Skeletal muscle satellite cell (primary cell): Measurements from ENCODE around the gene SDSL.

Source experiments
- H3K27me3 ChIP-seq: 2 replicates; pipeline ENCODE4 v1.7.0; 2013; ENCODE audit warnings: low read length; ENCODE audit not compliant: control insufficient read depth, insufficient read depth
- H3K36me3 ChIP-seq: 2 replicates; pipeline ENCODE4 v1.7.0; 2013; ENCODE audit warnings: mild to moderate bottlenecking, control low read depth, low read length; ENCODE audit not compliant: insufficient read depth
- H3K4me1 ChIP-seq: 2 replicates; pipeline ENCODE4 v1.7.0; 2013; ENCODE audit warnings: low read length; ENCODE audit not compliant: control insufficient read depth, insufficient read depth
- H3K4me2 ChIP-seq: 2 replicates; pipeline ENCODE4 v1.7.0; 2013; ENCODE audit warnings: mild to moderate bottlenecking, low read length
- H3K4me3 ChIP-seq: 2 replicates; pipeline ENCODE4 v1.7.0; 2013; ENCODE audit warnings: low read length
- H3K9ac ChIP-seq: 2 replicates; pipeline ENCODE4 v1.7.0; 2013; ENCODE audit warnings: mild to moderate bottlenecking, low read depth, low read length, moderate library complexity
- H3K9me3 ChIP-seq: replicated peaks from 2 replicates; pipeline ENCODE4 v1.7.0; 2013; ENCODE audit warnings: mild to moderate bottlenecking, control low read depth, low read length

Gene SDSL

DNA sequence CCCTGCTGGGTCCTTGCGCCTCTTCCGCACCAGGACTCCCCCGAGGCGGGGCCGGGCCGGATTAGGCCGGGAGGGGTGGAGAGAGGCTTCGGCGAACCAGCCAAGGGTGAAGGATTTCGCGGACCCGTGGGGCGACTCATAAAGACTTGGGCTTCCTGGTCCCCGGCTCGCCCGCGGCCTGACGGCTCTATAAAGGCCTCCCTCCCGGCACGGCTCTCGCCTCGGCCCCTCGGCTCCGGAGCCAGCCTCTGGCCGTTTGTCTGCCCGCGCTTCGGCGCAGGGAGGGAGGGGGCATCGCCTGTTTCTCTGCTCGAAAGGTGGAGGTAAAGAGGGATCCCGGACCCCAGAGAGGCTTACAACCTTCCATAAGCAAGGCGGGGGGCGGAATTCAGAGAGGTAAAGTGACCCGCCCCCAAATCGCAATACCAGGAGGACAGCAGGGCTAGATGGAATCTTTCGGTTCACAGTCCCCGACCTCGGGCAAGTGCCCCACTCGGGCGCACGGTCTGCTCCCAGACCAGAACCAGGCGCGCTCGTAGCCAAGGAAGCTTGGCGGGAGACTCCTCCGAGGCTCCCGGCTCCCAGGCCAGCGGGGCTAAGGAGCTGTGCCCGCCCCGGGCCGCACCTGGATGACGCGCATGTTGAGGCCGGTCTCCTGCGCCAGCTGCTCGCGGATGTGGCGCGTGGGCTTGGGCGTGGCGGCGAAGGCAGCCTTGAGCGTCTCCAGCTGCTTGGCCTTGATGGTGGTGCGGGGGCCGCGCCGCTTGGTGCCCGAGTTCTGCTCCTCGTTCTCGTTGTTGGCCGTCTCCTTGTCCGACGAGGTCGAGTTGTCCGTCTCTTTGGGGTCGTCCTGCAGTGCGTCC lies 45.6 kb downstream of the SDSL start:
- Histone ChIP-seq H3K4me3 (peak overlapping the region; percentile 52), H3K4me1 (peaks cover 10% of the 10 kb centered on the region), H3K27me3 (peaks cover 97% of the 10 kb centered on the region), H3K9me3 (no peaks in the 10 kb centered on the region), H3K9ac (no peak overlapping the region), H3K36me3 (no peaks in the 10 kb centered on the region), H3K4me2 (peak overlapping the region; percentile 75)

DNA sequence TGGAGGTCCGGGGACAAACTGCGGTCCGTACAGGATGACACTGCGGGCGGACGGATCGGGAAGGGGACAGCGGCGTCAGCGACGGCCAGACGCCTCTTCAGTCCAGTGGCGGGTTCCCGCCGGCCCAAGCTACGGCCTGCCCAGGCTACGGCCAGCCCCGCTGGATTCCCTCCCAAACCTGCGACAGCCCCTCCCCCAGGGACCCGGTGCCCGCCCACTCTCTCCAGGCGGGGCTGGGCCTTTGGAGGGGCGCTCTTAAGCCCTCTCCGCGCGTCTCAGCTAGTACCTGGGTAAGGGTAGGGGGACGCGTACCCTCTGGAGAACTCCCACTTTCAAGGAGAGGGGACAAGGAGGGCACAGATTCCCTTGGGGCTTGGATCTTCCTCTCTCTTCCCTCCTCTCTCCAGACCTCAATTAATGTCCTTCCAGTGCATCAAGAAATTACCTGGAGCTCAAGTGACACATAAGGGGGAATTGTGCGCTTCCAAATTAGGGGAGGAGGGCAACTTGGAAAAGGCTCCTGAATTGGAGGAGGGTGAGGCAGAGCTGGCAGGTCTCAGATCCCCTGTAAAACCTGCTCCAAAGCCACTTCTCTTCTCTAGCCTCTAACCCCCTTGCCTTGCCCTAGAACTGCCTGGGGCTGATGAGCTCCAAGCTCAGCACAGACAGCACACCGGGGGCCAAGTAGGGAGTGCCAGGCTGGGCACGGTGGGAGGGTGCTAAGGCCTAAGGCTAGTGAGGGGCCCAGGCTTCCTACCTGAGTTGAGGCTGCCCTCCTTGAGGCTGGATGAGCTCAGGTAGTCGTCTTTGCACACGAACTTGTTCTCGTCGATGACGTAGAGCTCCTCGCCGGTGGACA lies 46.4 kb downstream of the SDSL start:
- H3K4me1 ChIP-seq, result peaks cover 10% of the 10 kb centered on the region
- H3K4me3 ChIP-seq, result no peak overlapping the region
- no peak overlapping the region for H3K4me2 ChIP-seq
- no peaks in the 10 kb centered on the region for H3K9me3 ChIP-seq
- peaks cover 98% of the 10 kb centered on the region for H3K27me3 ChIP-seq
- H3K36me3 ChIP-seq, result no peaks in the 10 kb centered on the region
- no peak overlapping the region for H3K9ac ChIP-seq

DNA sequence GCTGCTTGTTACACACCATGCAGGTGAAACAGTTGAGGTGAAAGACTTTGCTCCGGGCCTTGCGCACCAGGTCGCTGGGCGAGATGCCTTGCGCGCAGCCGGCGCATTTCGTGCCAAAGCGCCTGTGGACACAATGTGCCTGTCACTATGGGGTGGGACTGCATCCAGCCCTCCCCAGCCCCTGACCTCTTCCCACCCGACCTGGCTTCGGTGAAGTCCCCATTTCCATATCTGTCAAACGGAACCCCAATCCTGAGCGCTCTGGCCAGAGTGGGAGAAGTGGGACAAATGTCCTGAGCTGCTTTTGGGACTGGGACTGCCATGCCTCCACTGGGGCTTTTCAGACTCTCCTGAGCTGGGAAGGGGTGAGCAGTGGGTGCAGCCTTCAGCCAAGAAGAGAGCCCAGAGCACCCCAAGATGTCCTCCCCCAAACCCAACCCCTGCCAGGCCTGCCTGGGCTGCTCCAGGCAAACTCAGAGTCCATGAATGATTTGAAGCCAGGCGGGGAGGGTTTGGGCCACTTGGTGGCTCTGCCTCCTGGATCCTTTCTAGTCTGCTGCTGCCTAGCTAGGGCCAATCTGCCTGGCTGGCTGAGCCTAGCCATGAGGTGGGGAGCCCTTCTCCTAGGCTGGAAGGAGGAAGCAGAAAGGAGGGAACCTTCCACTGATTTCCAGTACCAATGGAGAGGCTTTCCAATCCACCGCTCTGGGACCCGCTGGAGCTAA lies 47.2 kb downstream of the SDSL start:
- Histone ChIP-seq H3K4me2 (no peak overlapping the region), H3K4me3 (no peak overlapping the region), H3K4me1 (peaks cover 10% of the 10 kb centered on the region), H3K9me3 (no peaks in the 10 kb centered on the region), H3K27me3 (peaks cover 98% of the 10 kb centered on the region), H3K36me3 (no peaks in the 10 kb centered on the region), H3K9ac (no peak overlapping the region)

DNA sequence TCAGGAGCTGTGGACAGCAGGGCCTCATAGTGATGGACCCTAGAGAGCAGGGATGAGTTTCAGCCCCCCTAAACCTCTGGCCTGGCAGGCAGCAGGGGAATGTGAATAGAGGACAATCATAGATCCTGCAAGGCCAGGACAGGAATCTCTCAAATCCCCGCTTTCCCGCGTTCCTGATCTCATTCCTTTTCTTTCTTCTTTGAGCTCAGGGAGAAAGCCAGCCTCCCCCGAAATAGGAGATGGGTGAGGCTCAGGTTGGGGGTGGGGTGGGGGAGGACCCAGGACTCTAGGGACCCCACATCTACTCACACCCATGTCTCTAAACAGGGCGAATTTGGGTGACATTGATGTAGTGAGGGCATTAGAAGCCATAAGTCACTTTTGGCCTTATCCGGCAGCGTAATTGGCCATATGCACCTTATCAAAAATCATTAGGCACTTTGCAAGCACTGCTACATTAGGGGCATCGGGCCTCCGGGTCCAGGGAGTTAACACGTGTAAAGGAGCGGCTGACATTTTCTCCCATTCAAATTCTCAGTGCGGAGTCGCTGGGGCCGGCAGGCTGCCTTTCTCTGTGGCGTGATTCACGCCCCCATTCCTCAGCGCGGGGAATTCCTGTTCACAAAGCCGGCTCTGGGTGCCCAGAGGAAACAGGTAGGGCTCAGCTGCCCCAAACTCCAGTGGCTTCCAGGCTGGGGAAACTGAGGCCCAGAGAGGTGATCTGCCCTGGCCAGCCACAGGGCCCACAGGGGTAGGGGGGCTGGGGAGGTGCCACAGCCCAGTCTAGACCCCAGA lies 48.0 kb downstream of the SDSL start:
- Histone ChIP-seq H3K4me1 (peaks cover 10% of the 10 kb centered on the region), H3K4me2 (no peak overlapping the region), H3K27me3 (peaks cover 98% of the 10 kb centered on the region), H3K9me3 (no peaks in the 10 kb centered on the region), H3K4me3 (no peak overlapping the region), H3K36me3 (no peaks in the 10 kb centered on the region), H3K9ac (no peak overlapping the region)

DNA sequence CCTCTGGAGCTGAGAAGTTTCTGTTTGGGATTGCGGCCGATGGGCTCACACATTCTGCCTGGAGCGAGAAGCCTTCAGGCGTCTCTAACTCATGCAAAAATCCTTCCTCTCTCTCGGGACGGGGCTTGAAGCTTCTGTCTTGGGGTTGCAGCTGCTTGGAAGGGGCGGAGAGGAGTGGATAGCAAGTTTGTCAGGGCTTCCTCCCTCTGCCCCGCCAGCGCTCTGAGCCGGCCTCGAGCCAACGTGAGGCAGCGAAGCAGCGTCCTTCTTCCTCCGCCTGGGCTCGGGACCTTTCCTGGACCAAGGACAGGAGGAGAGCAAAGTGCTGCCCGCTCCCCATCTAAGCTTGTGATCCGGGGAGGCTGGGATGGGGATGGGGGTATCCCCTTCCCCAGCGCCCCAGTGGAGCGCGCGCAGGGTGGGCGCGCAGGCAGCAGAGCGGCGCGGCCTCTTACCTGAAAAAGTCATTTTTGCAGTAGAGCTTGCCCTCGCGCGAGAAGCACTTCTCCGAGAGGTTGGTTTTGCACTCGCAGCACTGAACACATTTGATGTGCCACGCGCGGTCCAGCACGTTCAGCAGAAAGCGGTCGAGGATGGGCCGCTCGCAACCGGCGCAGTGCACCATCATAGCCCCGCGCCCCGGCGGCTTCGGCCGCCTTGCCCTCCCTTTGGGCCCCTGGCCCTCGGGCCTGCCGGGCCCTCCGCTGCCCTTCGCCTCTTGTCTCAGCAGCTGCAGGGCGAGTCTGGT lies 48.9 kb downstream of the SDSL start:
- Histone ChIP-seq H3K27me3 (peaks cover 97% of the 10 kb centered on the region), H3K4me2 (no peak overlapping the region), H3K4me1 (peaks cover 10% of the 10 kb centered on the region), H3K36me3 (no peaks in the 10 kb centered on the region), H3K9me3 (no peaks in the 10 kb centered on the region), H3K4me3 (no peak overlapping the region), H3K9ac (no peak overlapping the region)

DNA sequence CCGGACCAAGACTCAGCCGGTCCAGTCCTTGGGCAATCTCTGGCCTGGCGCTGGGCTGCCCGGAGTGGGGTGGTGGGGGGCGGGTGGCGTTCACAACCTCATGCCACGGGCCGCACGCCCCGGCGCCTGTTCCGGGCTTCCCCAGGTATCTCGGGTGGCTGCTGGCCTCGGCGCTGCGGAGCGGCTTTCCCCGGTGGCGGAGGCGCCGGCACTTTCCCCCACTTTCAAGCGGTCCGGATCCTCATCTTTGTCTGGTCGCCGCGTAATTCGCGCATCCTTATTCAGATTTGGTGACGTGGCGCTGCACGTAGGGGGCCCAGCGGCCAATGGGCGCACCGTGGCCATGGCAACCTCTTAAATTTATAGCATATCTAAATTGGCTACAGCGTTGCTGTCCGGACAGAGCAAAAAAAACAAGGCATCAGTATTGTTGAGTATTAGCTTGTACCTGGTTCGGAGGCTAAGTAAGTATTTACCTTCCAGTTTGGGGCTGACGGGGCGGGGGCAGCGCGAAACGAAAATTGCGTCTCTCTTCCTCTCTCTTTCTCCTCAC lies 49.5 kb downstream of the SDSL start, which contains the start of gene LHX5:
LHX5 (minus strand) TSS at position 253 of the 553 bp plus-strand sequence. CDS start 373 bp downstream, outside the sequence.
- Histone ChIP-seq H3K36me3 (no peaks in the 10 kb centered on the region), H3K9me3 (no peaks in the 10 kb centered on the region), H3K4me1 (peaks cover 10% of the 10 kb centered on the region), H3K9ac (no peak within 1 kb of the TSS), H3K4me2 (no peak within 1 kb of the TSS), H3K4me3 (no peak within 1 kb of the TSS), H3K27me3 (peaks cover 93% of the 10 kb centered on the region)

DNA sequence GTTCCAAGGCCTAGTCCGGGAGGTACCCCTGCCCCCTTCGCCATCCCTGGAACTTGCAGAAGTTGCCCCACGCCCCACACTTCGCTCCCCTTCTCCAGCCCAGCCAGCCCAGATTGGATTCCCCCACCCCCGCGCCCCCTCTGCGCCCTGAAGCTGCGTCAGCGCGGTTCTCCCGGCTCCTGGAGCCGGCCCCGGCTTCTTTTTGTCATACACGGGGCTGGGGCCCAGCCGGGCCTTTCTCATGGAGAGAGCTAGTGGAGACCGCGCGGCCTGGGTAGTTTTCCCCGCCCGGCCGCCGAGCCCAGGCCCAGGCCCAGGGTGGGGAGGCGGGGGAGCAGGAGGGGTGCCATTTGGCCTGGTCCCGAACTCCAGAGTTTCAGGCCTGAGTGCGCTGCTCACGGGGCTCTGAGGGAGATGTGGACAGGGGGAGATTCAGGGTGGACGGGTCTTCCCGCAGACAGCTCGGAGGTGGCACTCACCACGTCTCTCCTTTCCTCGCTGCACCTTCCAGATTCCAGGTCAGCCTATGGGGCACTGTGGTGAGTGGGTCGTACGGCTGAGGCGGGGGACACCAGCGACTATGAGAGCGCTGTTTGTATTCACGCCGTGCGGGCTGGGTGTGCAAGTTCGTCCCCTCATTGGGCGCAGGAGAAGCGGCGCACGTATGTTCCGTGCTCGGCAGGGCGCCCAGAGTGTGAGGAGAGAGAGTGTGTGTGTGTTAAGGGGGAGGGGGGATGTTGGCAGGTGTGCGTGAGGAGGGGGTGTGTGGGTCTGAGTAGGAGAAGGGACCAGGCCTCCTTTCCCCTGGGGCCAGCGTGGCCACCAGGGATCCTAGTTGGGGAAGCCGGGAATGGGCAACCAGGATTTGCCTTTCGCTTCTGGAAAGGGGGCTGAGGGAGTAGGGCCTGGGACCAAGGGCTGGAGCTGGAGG lies 50.3 kb downstream of the SDSL start:
- Histone ChIP-seq H3K4me2 (no peak overlapping the region), H3K9me3 (no peaks in the 10 kb centered on the region), H3K4me3 (no peak overlapping the region), H3K4me1 (peaks cover 5% of the 10 kb centered on the region), H3K27me3 (peaks cover 90% of the 10 kb centered on the region), H3K36me3 (no peaks in the 10 kb centered on the region), H3K9ac (no peak overlapping the region)

DNA sequence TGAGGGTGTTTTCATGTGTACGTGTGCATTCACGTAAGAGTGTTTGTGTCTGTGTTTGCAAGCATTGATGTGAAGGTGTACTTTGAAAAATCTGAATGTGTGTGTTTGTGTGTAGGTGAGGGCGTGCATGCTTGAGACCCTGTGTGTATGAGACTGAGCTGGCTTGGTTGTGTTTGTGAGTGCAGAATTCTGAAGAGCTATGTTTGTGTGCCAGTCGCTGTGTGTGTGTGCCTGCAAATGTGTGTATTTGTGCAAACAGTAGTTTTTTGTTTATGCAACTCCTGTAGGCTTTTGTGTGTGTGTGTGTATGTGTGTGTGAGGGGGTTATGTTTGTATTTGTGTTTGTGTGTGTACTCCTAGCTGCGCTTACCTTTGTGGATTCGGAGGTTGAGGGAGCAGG lies 51.2 kb downstream of the SDSL start:
- Histone ChIP-seq H3K4me3 (no peak overlapping the region), H3K9ac (no peak overlapping the region), H3K4me1 (no peaks in the 10 kb centered on the region), H3K9me3 (no peaks in the 10 kb centered on the region), H3K27me3 (peaks cover 90% of the 10 kb centered on the region), H3K4me2 (no peak overlapping the region), H3K36me3 (no peaks in the 10 kb centered on the region)

DNA sequence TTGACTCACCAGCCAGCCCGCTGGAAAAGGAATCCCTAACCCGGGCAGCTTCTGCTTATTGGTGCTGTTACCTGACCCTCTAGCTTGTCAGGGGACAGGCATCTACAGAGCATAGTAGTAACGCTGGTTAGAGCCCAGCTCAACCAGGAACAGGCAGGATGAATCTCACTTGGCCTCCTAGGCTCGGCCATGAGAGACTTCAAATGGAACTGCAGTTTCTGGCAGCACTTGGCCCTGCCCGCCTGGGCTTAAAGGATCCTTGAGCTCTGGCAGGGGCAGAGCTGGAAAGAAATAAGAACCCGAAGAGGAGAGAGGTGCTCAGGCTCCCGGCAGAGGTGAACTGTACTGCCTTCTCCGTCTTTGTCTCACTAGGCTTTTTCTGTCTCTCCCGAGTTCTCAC lies 51.8 kb downstream of the SDSL start:
- Histone ChIP-seq H3K9ac (no peak overlapping the region), H3K4me3 (no peak overlapping the region), H3K4me2 (no peak overlapping the region), H3K9me3 (no peaks in the 10 kb centered on the region), H3K4me1 (no peaks in the 10 kb centered on the region), H3K27me3 (peaks cover 90% of the 10 kb centered on the region), H3K36me3 (no peaks in the 10 kb centered on the region)
